ENCODE results near the gene FBXO8. TPM values are rescaled to one million over a fixed set of nuclear protein-coding genes. Genes with fewer than 3 reads are reported as not detected.

Gene FBXO8
- total RNA-seq, 2 experiments from 2014 or later = 12.6 to 12.7 TPM

DNA sequence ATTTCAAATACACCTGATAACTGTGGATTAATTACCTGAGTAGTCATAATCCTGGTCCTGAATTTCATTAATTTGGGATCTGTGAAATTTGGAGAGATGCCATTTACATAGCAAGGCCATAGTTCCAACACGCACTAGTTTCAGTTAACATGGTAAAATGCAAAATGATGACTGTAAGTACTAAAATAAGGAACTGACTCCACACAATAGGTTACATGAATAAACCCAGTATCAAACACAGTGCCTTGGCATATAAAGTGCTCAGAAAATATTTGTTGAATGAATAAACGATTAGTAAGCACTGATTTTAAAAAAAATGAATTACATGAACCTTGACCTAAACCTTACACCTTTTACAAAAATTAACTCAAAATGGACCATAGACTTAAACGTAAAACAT is 9.0 kb downstream of the FBXO8 start:
- no peak for DNase-seq (ENCODE audit: low spot score)
- H3K79me2 ChIP-seq (ENCODE audit: insufficient read depth, low read depth, low read length) = peaks cover 13% of the 10 kb centered on the region
- H2AFZ ChIP-seq (ENCODE audit: low read length) = no peak overlapping the region
- H4K20me1 ChIP-seq (ENCODE audit: insufficient read depth, low read length) = no peaks in the 10 kb centered on the region
- ChIA-PET POLR2A (no interaction called here), CTCF (ENCODE audit: unreplicated experiment) (no interaction called here)
- intact Hi-C loops (cut with micrococcal nuclease; ENCODE audit: unreplicated experiment) = no loop called here
- no peak for TF ChIP-seq EZH2phosphoT487 (IDR thresholded peaks at IDR 0.05; ENCODE audit: borderline replicate concordance, low read depth, low read length)
- TF ChIP-seq, protein P1, sequence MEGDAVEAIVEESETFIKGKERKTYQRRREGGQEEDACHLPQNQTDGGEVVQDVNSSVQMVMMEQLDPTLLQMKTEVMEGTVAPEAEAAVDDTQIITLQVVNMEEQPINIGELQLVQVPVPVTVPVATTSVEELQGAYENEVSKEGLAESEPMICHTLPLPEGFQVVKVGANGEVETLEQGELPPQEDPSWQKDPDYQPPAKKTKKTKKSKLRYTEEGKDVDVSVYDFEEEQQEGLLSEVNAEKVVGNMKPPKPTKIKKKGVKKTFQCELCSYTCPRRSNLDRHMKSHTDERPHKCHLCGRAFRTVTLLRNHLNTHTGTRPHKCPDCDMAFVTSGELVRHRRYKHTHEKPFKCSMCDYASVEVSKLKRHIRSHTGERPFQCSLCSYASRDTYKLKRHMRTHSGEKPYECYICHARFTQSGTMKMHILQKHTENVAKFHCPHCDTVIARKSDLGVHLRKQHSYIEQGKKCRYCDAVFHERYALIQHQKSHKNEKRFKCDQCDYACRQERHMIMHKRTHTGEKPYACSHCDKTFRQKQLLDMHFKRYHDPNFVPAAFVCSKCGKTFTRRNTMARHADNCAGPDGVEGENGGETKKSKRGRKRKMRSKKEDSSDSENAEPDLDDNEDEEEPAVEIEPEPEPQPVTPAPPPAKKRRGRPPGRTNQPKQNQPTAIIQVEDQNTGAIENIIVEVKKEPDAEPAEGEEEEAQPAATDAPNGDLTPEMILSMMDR (conservative IDR thresholded peaks at IDR 0.05; ENCODE audit: low read length) = no peak
- no peak overlapping the region for H3K4me2 ChIP-seq (ENCODE audit: low read length)
- peaks cover 2% of the 10 kb centered on the region; the same call in 1 of the 2 replicates for H3K9me3 ChIP-seq (ENCODE audit: low read length)
- no peaks in the 10 kb centered on the region for H3K4me1 ChIP-seq (ENCODE audit: insufficient read depth, low read length, poor library complexity, severe bottlenecking)
- BruUV-seq (replicated peaks) = no TSS peak
- no peak overlapping the region for H3K4me3 ChIP-seq (ENCODE audit: low read depth, low read length, poor library complexity, severe bottlenecking)
- H3K36me3 ChIP-seq (ENCODE audit: insufficient read depth, low read length) = no peaks in the 10 kb centered on the region
- H3K9me2 ChIP-seq (ENCODE audit: insufficient read depth, low read length) = no peaks in the 10 kb centered on the region
- H3K27ac ChIP-seq (ENCODE audit: low read depth, low read length, poor library complexity, severe bottlenecking) = no peak overlapping the region

DNA sequence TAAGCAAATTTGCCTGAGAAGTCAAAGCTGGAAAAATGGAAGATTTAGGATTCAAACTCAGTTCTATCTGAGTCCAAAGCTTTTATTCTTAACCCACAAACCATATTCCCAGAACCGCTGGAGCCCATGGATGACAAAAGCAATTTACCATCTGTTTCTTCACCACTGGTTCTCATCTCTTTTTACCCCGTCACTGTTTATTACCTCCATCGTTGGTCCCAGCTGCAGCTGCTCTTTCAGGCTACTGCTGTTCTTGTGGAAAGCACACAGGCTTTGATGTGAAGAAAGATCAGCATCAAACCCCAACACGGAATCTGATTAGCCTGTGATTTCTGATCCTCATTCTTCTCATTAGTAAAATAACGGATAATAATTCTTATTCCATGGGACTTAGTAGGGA is 9.5 kb downstream of the FBXO8 start:
- POLR2A ChIA-PET = interaction anchor here (0.6 kb wide), 1 partner anchor 9 kb away, joined by 3 read pairs; the partner anchor contains the start of gene FBXO8
- Histone ChIP-seq H3K4me1 (ENCODE audit: insufficient read depth, low read length, poor library complexity, severe bottlenecking) (no peaks in the 10 kb centered on the region), H3K4me3 (ENCODE audit: low read depth, low read length, poor library complexity, severe bottlenecking) (no peak overlapping the region), H2AFZ (ENCODE audit: low read length) (no peak overlapping the region), H4K20me1 (ENCODE audit: insufficient read depth, low read length) (no peaks in the 10 kb centered on the region), H3K79me2 (ENCODE audit: insufficient read depth, low read depth, low read length) (peaks cover 12% of the 10 kb centered on the region), H3K9me3 (ENCODE audit: low read length) (no peaks in the 10 kb centered on the region), H3K4me2 (ENCODE audit: low read length) (no peak overlapping the region), H3K27ac (ENCODE audit: low read depth, low read length, poor library complexity, severe bottlenecking) (no peak overlapping the region), H3K36me3 (ENCODE audit: insufficient read depth, low read length) (no peaks in the 10 kb centered on the region), H3K9me2 (ENCODE audit: insufficient read depth, low read length) (no peaks in the 10 kb centered on the region)
- TF ChIP-seq, protein P1 (conservative IDR thresholded peaks at IDR 0.05; ENCODE audit: low read length) = no peak
- no peak for TF ChIP-seq EZH2phosphoT487 (IDR thresholded peaks at IDR 0.05; ENCODE audit: borderline replicate concordance, low read depth, low read length)
- intact Hi-C loops (cut with micrococcal nuclease; ENCODE audit: unreplicated experiment) = no loop called here
- BruUV-seq (replicated peaks) = no TSS peak
- no peak for DNase-seq (ENCODE audit: low spot score)
- CTCF ChIA-PET (ENCODE audit: unreplicated experiment) = no interaction called here

DNA sequence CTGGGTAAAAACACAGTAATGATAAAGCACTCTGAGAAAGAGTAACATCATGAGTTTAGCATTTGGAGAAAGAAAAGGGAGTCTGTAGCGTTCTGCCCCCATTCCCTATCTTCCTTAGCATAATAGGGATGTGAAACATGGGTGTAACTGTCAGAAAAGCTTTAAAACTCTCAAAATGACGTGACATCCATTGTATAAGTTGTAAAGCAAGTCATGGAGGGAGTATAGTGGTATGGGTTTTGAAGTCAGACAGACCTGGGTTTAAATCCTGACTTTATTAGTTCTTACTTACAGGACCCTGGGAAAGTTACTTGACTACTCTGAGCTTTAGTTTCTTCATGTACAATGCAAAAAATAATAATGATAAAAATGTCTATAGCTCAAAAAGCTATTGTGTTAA is 17.1 kb downstream of the FBXO8 start:
- Histone ChIP-seq H3K36me3 (ENCODE audit: insufficient read depth, low read length) (no peaks in the 10 kb centered on the region), H3K9me3 (ENCODE audit: low read length) (no peaks in the 10 kb centered on the region), H3K27ac (ENCODE audit: low read depth, low read length, poor library complexity, severe bottlenecking) (no peak overlapping the region), H4K20me1 (ENCODE audit: insufficient read depth, low read length) (no peaks in the 10 kb centered on the region), H3K4me1 (ENCODE audit: insufficient read depth, low read length, poor library complexity, severe bottlenecking) (no peaks in the 10 kb centered on the region), H3K4me2 (ENCODE audit: low read length) (no peak overlapping the region), H2AFZ (ENCODE audit: low read length) (no peak overlapping the region), H3K79me2 (ENCODE audit: insufficient read depth, low read depth, low read length) (no peaks in the 10 kb centered on the region; the same call in 1 of the 2 replicates), H3K4me3 (ENCODE audit: low read depth, low read length, poor library complexity, severe bottlenecking) (no peak overlapping the region), H3K9me2 (ENCODE audit: insufficient read depth, low read length) (no peaks in the 10 kb centered on the region)
- POLR2A ChIA-PET = interaction anchor here (0.6 to 3.5 kb wide), 4 partner anchors 14 to 1249 kb away, joined by 3 to 16 read pairs (median 6); partner anchors contain the start of genes CEP44 and FBXO8
- no TSS peak for BruUV-seq (replicated peaks)
- TF ChIP-seq EZH2phosphoT487 (IDR thresholded peaks at IDR 0.05; ENCODE audit: borderline replicate concordance, low read depth, low read length) = no peak
- TF ChIP-seq, protein P1 (conservative IDR thresholded peaks at IDR 0.05; ENCODE audit: low read length) = no peak
- CTCF ChIA-PET (ENCODE audit: unreplicated experiment) = no interaction called here
- intact Hi-C loops (cut with micrococcal nuclease; ENCODE audit: unreplicated experiment) = no loop called here
- DNase-seq (ENCODE audit: low spot score) = no peak

All from OCI-LY7 (cell line).